ENCODE measurements around the gene FUT8.

DNA sequence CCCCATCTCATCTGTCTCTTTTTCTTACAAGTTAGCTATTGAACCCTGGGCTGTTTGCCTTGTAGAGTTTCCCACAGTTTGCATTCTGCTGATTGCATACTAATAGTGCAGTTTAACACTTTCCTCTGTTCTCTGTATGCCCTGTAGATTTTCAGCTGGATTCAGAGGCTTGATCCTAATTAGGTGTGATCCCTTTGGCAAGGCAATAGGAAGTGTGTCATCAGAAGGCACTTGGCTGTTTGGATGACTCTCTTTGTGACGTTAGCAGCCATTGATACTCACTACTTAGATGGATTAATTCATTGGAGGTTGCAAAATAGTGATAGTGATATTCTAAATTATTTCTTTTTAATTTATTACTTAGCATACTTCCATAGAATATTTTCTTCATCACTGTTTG lies 33.6 kb downstream of the FUT8 start:
- TF ChIP-seq, protein P1, sequence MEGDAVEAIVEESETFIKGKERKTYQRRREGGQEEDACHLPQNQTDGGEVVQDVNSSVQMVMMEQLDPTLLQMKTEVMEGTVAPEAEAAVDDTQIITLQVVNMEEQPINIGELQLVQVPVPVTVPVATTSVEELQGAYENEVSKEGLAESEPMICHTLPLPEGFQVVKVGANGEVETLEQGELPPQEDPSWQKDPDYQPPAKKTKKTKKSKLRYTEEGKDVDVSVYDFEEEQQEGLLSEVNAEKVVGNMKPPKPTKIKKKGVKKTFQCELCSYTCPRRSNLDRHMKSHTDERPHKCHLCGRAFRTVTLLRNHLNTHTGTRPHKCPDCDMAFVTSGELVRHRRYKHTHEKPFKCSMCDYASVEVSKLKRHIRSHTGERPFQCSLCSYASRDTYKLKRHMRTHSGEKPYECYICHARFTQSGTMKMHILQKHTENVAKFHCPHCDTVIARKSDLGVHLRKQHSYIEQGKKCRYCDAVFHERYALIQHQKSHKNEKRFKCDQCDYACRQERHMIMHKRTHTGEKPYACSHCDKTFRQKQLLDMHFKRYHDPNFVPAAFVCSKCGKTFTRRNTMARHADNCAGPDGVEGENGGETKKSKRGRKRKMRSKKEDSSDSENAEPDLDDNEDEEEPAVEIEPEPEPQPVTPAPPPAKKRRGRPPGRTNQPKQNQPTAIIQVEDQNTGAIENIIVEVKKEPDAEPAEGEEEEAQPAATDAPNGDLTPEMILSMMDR (IDR thresholded peaks at IDR 0.05; ENCODE audit: control extremely low read depth in 1 of 3, insufficient read depth in 1 of 3, low read depth in 1 of 3, low read length in 3 of 3): no peak
- no peak for TF ChIP-seq RAD21 (IDR thresholded peaks at IDR 0.05 in 1 of 2, conservative IDR thresholded peaks at IDR 0.05 in 1 of 2; ENCODE audit: low read depth in 2 of 2, low read length in 2 of 2)
- TF ChIP-seq RNF2 (IDR thresholded peaks at IDR 0.05; ENCODE audit: borderline replicate concordance, low read depth, low read length, missing control alignments, poor library complexity, severe bottlenecking): no peak
- TF ChIP-seq MAFK (IDR thresholded peaks at IDR 0.05; ENCODE audit: low read depth, low read length): no peak
- no peak for TF ChIP-seq POLR2A (IDR thresholded peaks at IDR 0.05; ENCODE audit: control extremely low read depth in 1 of 2, low read depth in 2 of 2, low read length in 2 of 2)
- TF ChIP-seq CHD1 (IDR thresholded peaks at IDR 0.05; ENCODE audit: low read depth, low read length): no peak
- TF ChIP-seq YY1 (IDR thresholded peaks at IDR 0.05; ENCODE audit: low read depth, low read length): no peak
- no peak for TF ChIP-seq HDAC2 (IDR thresholded peaks at IDR 0.05; ENCODE audit: borderline replicate concordance in 1 of 2, low read depth in 2 of 2, low read length in 2 of 2)
- no peak for TF ChIP-seq TBP (IDR thresholded peaks at IDR 0.05; ENCODE audit: low read depth, low read length)
- TF ChIP-seq ZNF274 (IDR thresholded peaks at IDR 0.05; ENCODE audit: borderline replicate concordance, extremely low read depth, low read length): no peak
- TF ChIP-seq BCL11A (IDR thresholded peaks at IDR 0.05; ENCODE audit: low read depth in 2 of 2, low read length in 2 of 2): no peak
- no peak for TF ChIP-seq JUND (IDR thresholded peaks at IDR 0.05; ENCODE audit: low read length)
- TF ChIP-seq EZH2 (IDR thresholded peaks at IDR 0.05; ENCODE audit: low read depth, low read length, severe bottlenecking): no peak
- TF ChIP-seq EP300 (IDR thresholded peaks at IDR 0.05; ENCODE audit: borderline replicate concordance in 1 of 2, low read depth in 2 of 2, low read length in 2 of 2): no peak

Data from H1 (cell line).